Activated CD4-positive, alpha-beta T cell treated with anti-CD3 and anti-CD28 coated beads, Interleukin-10, Interleukin-2, amounts not matched to agents 100 ng/mL and 50 ng/mL, durations not matched to agents 16 hours and 8 hours (primary cell): Measurements from ENCODE around the gene ZNF214.
A peak's percentile ranks its signal among the peaks of the same experiment; 100 is the strongest.

Experiments used
- DNase-seq: peaks from one replicate; pipeline ENCODE4 v3.0.0-alpha.2; 2020

The ZNF214 gene

GRCh38 chr11:7020183-7020917 lies at the start of gene ZNF214, which contains the start of gene NLRP14:
TSS of gene ZNF214 (minus strand) at chr11:7020346. CDS start at chr11:7002835, 17,511 bp downstream.
TSS of gene NLRP14 (plus strand) at chr11:7020479. CDS start at chr11:7038587, 18,108 bp downstream.
- peak; percentile 3 for DNase-seq

GRCh38 chr11:7062534-7062933 lies 42.4 kb upstream of the ZNF214 start:
- no peak for DNase-seq

GRCh38 chr11:7060868-7061267 lies 40.7 kb upstream of the ZNF214 start:
- DNase-seq, result no peak

- no peak for DNase-seq
Observed at GRCh38 chr11:7057641-7058040, 37.5 kb upstream of the ZNF214 start.

GRCh38 chr11:7056828-7057513 lies 36.8 kb upstream of the ZNF214 start:
- DNase-seq, result no peak

- no peak for DNase-seq
Observed at GRCh38 chr11:7050191-7050590, 30.0 kb upstream of the ZNF214 start.

GRCh38 chr11:7046474-7047175 lies 26.5 kb upstream of the ZNF214 start:
- no peak for DNase-seq

GRCh38 chr11:7034019-7034418 lies 13.9 kb upstream of the ZNF214 start:
- DNase-seq, result no peak

GRCh38 chr11:7032692-7033091 lies 12.5 kb upstream of the ZNF214 start:
- no peak for DNase-seq

GRCh38 chr11:7031471-7031871 lies 11.3 kb upstream of the ZNF214 start:
- DNase-seq, result no peak

GRCh38 chr11:7030836-7031235 lies 10.7 kb upstream of the ZNF214 start:
- DNase-seq, result no peak

- no peak for DNase-seq
Observed at GRCh38 chr11:7028141-7028540, 8.0 kb upstream of the ZNF214 start.

GRCh38 chr11:7021318-7021717 lies 1.2 kb upstream of the ZNF214 start:
- DNase-seq, result no peak

- DNase-seq, result no peak
Observed at GRCh38 chr11:7019500-7020182, 505 bp downstream of the ZNF214 start.

- no peak for DNase-seq
Observed at GRCh38 chr11:7016011-7016410, 4.1 kb downstream of the ZNF214 start.

- no peak for DNase-seq
Observed at GRCh38 chr11:7014118-7014517, 6.0 kb downstream of the ZNF214 start.

- DNase-seq, result no peak
Observed at GRCh38 chr11:7004482-7004881, 15.7 kb downstream of the ZNF214 start.

- no peak for DNase-seq
Observed at GRCh38 chr11:6995703-6996102, 24.4 kb downstream of the ZNF214 start.

- no peak for DNase-seq
Observed at GRCh38 chr11:6992457-6993417, 27.4 kb downstream of the ZNF214 start.

- DNase-seq, result no peak
Observed at GRCh38 chr11:6992026-6992425, 28.1 kb downstream of the ZNF214 start.

GRCh38 chr11:6991227-6991626 lies 28.9 kb downstream of the ZNF214 start:
- DNase-seq, result no peak

GRCh38 chr11:6988506-6988905 lies 31.6 kb downstream of the ZNF214 start:
- DNase-seq, result no peak
